ENCODE data around the gene UBN2.
A peak's percentile ranks its signal among the peaks of the same experiment; 100 is the strongest.
"Not testable (repeated sequence)": the region's sequence is repeated elsewhere in the genome, so short reads cannot be mapped to it uniquely, and the experiment has no call there.

UBN2 gene

DNA sequence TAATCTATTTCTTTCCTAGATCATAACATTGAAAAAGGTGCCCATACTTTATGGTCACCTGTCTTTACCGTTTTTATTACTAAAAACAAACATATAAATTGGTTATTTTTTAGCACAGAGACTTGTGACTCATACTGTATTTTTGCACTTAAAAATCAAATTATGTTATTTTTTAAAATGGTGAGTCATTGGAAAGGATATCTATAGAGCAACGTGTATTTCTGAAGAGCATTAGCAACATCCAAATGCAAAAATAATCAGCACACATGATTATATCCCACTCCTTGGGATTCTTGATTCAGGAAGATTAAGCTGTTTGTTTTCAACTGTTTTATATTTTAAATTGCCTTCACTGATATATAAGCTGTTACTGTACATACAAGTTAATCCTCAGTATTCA, 69.4 kb downstream of the UBN2 start:
- DNase-seq, result no peak

DNA sequence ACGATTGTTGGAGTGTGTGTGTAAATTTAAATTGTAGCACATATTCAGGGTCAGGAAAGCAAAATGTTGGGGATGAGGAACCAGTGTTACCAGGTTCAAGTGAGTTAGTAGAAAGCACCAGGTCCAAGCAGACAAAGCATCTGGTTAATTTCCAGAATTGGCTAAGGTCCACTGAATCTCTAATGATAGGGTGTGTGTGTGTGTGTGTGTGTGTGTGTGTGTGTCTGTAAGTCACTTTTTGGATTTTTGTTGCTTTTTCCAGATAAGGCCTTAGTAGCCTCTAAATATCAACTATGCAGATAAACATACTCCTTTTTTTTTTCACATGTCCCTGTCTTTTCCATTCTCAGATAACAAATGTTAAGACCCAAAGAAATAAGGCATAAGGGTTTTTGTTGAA, 73.5 kb downstream of the UBN2 start:
- DNase-seq, result no peak

DNA sequence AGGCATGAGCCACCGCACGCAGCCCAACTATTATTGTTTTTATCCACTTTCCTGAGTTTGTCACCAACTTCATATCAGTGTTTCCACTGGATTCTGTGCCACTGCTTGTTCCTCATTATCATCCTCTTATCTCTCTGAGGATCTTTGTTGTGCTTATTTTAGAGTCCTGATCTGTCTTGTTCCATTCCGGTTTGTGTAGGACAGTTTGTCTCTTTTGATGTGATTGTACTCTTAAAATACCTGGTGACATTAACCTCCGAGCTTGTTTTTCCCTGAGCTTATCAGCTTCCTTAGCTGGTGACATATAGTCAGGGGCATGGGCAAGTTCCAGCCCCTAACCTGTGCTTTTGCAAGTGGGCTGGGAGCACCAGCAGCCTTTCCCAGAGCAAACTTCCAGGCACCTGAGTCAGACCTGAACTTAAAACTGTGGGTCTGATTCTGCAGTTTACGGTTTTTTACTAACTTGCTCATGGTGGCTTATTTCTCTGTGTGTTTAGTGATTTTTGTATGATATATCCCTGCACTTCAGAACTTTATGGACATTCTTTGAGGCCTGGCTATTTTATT, 87.0 kb downstream of the UBN2 start:
- no peak for DNase-seq

DNA sequence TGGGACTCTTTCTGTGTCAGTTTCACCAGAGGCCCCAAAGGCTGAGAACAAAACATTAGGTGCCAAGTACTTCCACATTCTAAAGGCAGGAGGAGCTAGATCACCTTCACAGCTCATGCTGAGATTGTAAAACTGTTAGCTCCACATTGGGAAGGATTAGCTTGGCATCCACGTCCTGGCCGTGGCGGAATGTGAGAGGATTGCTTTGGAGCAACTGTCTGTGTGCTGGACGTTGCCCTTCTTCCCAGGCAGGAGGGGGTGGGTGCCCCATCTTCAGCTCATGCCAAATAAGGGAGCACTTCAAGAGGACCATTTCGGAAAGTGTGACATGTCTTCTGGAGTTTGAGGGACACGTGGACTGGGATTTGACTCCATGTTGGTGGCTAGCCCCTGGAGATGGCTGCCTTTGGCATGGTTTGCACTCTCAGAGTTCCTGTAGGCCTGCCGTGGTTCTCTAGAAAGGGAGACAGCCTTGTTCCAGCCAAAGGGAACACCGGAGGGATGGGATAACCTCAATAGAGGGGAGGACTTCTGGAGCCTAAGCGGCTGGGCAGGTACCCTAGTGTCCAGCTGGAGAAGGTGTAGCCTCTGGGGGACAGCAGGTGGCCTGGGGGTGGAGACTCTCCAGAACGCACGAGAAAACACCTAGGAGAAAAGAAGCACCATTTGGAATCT, 90.2 kb downstream of the UBN2 start:
- no peak for DNase-seq

DNA sequence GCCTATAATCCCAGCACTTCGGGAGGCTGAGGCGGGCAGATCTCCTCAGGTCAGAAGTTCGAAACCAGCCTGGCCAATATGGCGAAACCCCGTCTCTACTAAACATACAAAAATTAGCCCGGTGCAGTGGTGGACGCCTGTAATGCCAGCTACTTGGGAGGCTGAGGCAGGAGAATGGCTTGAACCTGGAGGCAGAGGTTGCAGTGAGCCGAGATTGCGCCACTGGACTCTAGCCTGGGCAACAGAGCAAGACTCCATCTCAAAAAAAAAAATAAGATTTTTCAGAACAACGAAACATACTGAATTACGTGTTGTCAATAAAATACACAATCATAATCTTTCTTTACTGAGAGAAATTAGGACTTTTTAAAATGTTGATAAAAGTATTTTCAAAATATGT, 93.7 kb downstream of the UBN2 start:
- DNase-seq, result not testable (repeated sequence)

DNA sequence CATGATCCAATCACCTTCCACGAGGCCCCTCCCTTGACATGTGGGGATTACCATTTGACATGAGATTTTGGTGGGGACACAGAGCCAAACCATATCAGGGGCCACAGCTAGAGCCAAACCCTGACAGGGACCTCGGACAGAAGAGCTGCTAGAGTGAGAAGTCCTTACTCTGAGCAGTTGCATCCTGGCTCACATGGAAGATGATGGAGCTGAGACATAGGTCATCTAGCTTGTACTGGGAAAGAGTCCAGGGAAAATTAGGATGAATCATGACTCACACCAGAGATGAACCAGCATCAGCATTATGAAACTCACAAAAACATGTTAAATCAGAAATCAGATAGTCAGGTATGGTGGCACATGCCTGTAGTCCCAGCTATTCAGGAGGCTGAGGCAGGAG, 97.3 kb downstream of the UBN2 start:
- DNase-seq, result no peak

DNA sequence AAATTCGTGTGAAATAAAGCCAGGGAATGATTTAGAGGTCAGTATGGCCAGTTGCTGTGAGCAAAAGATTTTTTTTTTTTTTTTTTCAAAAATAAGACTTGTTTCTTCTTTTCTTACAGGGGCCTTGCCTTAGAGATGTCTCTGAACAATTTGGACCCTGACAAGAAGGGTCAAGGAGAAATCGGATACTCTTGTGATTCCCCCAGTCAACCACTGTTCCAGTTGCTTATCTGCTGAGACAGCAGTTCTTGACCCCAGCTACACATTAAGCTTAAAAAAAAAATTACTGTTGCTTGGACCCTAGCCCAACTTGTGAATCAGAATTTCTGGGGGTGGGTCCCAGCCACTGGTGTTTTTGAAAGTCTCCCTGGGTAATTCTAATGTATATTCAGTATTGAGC, 98.1 kb downstream of the UBN2 start:
- no peak for DNase-seq

DNA sequence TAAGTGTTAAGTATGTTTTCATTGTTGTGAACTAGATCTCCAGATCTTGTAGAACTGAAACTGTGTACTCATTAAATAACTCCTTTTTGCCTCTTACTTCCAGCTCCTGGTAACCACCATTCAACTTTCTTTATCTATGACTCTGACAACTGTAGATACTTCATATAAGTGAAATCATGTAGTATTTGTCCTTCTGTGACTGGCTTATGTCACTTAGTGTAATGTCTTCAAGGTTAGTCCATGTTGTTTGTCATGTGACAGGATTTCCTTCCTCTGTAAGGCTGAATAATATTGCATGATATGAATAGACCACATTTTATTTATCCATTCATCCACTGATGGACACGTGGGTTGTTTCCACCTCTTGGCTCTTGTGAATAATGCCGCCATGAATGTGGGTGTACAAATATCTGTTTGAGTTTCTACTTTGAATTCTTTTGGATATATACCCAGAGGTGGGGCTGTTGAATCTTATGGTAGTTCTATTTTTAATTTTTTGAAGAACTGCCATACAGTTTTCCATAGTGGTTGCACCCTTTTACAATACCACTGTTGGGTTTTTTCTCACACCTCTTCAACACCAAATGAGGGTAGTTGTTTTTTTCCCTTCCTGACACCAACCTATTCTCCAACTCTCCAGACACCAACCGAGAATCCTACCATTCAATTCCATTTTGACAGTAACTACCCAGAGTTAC, 99.4 kb downstream of the UBN2 start:
- DNase-seq, result no peak

DNA sequence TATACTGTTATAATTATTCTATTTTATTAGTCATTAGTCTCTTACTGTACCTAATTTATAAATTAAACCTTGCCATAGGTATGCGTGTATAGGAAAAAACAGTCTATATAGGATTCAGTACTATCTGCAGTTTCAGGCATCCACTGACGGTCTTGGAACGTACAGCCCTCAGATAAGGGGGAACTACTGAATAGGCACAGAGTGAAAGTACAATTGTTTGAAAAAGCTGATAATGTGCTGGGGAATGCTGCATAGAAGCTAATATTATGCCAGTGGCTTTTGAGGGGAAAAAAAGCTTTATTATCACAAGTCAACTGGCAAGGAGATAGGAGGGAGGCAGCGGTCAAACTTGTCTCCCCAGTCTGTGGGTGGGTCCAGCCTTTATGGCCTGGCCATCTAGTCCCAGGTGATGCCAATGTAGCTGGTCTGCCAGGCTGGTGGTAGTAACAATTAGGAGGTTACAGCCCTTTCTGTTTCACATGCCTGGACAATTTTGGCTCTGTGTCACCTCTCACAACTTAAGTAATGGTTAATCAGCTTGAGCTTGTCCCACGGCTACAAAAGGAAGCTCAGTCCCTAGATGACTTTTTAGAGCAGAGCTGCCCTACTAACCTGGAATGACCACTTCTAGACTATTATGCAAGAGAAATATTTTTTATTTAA, 101.8 kb downstream of the UBN2 start:
- DNase-seq, result no peak

DNA sequence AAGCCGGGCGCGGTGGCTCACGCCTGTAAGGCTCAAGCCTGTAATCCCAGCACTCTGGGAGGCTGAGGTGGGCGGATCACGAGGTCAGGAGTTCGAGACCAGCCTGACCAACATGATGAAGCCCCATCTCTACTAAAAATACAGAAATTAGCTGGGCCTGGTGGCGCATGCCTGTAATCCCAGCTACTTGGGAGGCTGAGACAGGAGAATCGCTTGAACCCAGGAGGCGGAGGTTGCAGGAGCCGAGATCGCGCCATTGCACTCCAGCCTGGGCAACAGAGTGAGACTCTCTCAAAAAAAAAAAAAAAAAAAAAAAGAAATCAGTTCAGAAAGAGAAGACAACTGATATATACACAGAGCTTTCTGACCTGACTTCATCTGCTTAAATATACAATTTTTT, 102.4 kb downstream of the UBN2 start:
- DNase-seq, result not testable (repeated sequence)

DNA sequence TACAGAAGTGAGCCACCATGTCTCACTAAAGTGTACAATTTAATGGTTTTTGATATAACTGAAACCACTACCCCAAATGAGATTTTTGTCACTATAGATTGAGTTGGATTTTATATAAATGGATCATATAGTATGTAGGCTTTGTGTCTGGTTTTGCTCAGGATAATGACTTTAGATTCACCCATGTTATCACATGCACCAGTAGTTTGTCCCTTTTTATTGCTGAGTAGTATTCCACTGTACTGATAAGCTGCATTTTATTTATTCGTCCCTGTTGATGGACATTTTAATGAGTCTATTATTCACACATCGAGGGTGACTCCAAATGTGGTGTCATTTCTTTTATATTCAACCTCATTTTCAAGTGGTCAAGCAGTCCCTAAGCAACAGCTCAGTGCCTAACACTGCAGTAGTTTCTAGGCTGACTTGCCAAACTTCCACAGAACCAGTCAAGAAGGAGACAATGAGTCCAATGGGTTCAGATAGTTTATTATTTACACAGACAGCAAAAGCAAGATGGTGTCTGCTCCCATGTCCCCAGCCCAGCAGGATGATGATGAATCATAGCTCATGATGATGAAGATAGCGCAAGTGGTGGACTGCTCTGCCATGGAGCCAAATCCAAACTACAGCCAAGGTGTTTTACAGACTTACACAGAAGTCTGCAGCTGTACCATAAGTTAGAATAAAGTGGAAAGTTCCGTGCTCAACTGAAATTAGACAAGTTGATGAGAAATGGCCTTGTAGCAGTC, 103.5 kb downstream of the UBN2 start:
- DNase-seq, result no peak

DNA sequence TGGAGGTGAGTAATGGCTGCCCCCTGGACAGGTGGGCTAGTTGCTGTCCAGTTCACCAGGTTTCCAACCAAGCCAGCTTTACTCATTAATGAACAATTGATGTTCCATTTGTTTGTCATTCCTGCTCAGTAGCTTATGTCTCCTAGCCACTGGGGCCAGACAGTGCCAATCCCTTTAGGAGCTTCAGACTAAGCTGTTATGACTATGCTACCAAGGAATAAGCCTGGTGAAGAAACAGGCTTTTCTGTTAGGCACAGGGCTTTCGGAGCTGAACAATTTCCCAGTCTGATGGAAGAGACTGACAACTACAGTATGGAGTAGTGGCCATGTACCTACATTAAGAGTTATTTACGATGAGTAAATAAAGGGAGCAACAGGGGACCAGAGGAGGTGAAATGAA, 108.0 kb downstream of the UBN2 start:
- no peak for DNase-seq

DNA sequence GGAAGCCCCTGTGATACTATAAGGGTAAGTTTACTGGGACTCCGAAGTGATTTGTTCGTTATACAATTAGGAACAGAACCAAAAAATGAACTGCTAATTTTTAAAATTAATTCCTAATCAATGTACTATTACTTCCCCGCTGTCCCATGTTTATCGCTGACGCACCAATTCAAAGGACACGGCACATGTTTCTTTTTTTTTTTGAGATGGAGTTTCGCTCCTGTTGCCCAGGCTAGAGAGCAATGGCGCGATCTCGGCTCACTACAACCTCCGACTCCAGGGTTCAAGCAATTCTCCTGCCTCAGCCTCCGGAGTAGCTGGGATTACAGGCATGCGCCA, 108.6 kb downstream of the UBN2 start:
- no peak for DNase-seq

DNA sequence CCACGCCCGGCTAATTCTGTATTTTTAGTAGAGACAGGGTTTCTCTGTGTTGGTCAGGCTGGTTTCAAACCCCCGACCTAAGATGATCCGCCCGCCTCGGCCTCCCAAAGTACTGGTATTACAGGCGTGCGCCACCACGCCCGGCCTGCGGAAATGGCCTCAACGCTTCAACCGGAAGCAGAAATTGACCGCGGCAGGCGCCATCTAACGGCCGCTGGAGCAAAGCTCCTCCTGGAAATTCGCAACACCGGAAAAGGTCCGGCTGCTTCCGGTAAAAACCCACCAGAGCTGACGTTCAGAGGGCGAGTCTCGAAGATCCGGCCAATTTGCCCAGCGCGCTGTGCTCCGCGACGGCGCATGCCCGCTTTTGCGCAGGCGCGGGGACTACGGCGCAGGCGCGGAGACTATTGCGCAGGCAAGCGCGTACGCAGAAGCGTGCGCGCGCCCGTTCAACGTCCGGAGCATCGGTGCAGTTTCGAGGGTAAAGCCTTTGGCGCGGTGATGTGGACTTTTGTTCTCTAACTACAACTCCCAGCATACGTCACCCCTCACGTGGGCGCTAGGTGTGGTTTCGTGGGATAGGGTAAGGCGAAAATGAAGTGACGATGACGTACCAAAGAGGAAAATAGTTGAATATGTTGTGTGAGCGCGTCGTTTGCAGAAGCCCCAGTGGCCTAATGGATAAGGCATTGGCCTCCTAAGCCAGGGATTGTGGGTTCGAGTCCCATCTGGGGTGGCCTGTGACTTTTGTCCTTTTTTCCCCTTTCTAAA, 109.2 kb downstream of the UBN2 start:
- peak; percentile 99 for DNase-seq

DNA sequence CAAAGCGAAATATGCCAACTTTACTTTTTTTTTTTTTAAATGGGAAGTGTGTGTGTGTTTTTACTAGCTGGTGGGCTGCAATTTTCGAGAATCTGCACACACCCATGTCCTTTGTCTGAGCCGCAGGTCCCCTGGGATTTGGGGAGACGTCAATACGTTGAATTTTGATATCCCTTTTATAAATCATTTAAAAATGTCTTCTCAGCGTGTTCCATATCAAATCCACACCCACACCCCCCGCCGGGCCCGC, 109.7 kb downstream of the UBN2 start:
- no peak for DNase-seq

DNA sequence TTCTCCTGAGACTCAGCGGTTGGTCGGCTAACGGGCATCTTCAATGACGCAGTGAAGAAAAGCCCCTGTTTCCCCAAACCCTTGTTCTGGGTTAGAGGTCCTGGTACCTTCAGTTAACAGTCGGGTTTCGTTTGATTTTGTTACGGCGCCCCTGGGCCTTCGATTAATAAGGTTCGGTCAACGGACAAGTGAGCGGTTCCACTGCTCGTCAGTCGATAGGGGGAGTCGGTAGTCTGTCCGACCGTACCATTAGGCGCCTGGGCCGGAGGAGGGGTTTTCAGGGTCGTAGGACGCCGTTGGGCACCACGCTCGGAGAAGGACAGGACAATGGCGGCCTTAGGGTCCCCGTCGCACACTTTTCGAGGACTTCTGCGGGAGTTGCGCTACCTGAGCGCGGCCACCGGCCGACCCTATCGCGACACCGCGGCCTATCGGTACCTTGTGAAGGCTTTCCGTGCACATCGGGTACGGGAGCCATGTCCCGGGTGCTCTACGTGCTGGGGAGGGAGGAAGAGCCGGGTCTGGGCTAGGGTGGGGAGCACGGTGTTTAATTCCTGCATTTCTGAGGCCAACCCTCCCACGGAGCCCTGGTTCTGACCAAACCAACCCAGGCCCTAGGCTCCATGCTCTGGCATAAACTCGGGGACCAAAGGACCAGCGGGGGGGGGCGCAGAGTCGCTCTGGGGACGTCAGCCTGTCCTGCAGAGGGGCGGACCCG, 110.2 kb downstream of the UBN2 start, which contains the start of gene FMC1:
Gene FMC1 (plus strand): TSS at position 280 of the 718 bp plus-strand sequence. CDS start 48 bp downstream, at position 328.
- DNase-seq, result peak; percentile 90

DNA sequence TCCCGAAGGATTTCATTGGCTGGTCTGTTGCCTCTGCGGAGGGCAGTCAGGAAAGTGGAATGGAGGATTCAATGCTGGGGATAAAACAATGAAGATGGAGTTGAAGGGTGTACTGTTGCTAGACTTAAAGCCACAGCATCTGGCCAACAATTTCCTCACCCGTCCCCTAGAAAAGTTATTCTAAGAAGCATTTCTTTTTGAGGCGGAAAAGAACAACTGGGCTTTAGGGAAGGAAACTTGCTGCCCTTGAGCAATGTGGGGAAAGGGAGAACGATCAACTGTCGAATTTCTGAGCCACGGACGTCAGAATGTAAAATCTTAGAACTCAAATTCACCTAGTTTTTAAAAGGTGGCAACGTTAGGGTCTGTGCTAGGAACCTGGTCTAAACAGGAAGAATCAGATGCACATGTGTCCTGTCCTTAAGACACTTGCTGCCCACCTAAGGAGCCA, 110.8 kb downstream of the UBN2 start:
- DNase-seq, result no peak

DNA sequence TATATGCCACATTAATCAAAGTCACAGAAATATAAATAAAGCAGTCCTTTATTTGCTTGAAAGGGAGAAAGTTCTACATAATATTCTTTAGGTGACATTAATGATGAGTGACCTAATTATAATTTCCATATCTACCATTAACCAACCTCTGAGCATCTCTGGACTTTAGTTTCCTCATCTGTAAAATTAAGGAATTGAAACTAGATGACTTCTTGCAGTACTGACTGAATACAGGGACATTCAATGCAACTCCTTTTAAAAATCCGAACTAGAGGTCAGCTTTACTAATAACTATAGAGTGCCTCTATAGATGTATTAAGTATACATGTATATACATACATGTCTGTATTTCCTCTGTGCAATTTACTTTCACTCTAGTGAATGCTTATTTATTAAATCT, 114.0 kb downstream of the UBN2 start:
- DNase-seq, result no peak

DNA sequence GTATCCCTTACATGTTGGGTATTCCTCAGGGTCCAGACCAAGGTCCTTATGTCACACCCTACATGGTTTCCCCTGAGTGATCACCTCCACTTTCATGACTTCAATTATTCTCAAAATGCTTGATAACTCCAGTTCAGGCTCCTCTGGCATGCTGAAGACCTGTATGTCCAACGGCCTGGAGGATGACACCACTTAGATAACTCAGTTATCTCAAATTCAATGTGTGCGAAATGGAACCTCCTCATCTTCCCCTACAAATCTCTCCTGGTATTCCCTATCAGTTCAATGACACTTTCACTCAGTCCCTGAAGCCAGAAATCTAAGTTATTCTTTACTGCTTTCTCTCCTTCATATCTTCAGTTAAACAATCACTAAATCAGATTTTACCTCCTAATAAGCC, 120.0 kb downstream of the UBN2 start:
- no peak for DNase-seq

DNA sequence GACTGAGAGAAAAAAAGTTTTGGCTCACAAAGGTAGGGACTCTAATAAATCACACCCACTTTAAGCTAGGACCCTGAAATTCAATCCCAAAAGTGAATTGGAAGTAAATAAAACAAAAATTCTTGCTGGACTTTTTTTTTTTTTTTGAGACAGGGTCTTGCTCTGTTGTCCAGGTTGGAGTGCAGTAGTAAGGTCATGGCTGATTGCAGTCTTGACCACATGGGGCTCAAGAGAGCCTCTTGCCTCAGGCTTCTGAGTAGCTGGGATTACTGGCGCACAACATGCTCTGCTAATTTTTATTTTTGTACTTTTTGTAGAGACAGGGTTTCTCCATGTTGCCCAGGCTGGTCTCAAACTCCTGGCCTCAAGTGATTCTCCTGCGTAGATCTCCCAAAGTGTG, 123.7 kb downstream of the UBN2 start:
- no peak for DNase-seq

DNA sequence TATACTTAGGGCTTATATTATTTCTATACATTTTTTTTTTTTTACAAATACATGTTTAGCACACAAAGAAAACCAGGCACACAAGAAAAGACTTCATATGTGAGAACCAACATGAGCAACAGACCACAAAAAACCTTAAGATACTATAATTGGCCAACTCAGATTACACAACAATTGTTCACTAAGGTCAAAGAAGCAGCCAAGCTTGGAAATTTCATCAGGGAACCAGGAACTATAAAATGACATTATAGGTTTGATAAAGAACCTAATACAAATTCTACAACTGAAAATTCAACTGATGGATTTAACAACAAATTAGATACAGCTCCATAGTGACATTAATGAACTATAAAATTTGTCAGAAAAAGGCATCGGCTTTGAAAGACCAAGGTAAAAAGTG, 124.3 kb downstream of the UBN2 start:
- DNase-seq, result no peak

Data from activated CD8-positive, alpha-beta memory T cell treated with anti-CD3 and anti-CD28 coated beads, Interleukin-2, amount 50 U/mL, for 48 hours (primary cell).